Progenitor cell of endocrine pancreas (in vitro differentiated cells): ENCODE data around the gene ATG2B. TPM values are rescaled to one million over a fixed set of nuclear protein-coding genes. Genes with fewer than 3 reads are reported as not detected.

Experiments
- DNase-seq: peaks from one replicate; pipeline ENCODE4 v3.0.0; 2021; ENCODE audit warnings: low spot score; ENCODE audit not compliant: unreplicated experiment
- H3K27ac Mint-ChIP-seq: 2 replicates; pipeline ENCODE4 v1.8.0; 2021; ENCODE audit warnings: mild to moderate bottlenecking, moderate library complexity, mixed read lengths
- H3K27me3 Mint-ChIP-seq: 2 replicates; pipeline ENCODE4 v1.8.0; 2021; ENCODE audit warnings: mixed read lengths
- H3K36me3 Mint-ChIP-seq: 2 replicates; pipeline ENCODE4 v1.8.0; 2022; ENCODE audit warnings: mixed read lengths; ENCODE audit not compliant: insufficient read depth
- H3K4me1 Mint-ChIP-seq: 2 replicates; pipeline ENCODE4 v1.8.0; 2021; ENCODE audit warnings: low read depth, mixed read lengths
- H3K4me3 Mint-ChIP-seq: 2 replicates; pipeline ENCODE4 v1.8.0; 2021; ENCODE audit warnings: low read depth, mild to moderate bottlenecking, moderate library complexity, mixed read lengths
- H3K9me3 Mint-ChIP-seq: 2 replicates; pipeline ENCODE4 v1.8.0; 2021; ENCODE audit warnings: low read depth, mixed read lengths
- CTCF ChIP-seq: fragments of 200-600 bp; sonication (generic); IDR thresholded peaks from one replicate; pipeline ENCODE4 v1.5.0; 2021; ENCODE audit warnings: antibody characterized with exemption, mild to moderate bottlenecking; ENCODE audit not compliant: unreplicated experiment
- total RNA-seq: library from RNA; stranded (reverse); gene quantifications from 2 replicates; pipeline ENCODE4 v1.2.1, GENCODE V29; 2021

The ATG2B gene
- total RNA-seq, 1 donor from 2014 or later, result 24.5 TPM

- H3K27ac Mint-ChIP-seq, result no peak overlapping the region
- no peaks in the 10 kb centered on the region for H3K4me1 Mint-ChIP-seq
- no peaks in the 10 kb centered on the region for H3K36me3 Mint-ChIP-seq
- no peak overlapping the region for H3K4me3 Mint-ChIP-seq
- DNase-seq, result no peak
- H3K27me3 Mint-ChIP-seq, result no peaks in the 10 kb centered on the region
- no peak for TF ChIP-seq CTCF
- H3K9me3 Mint-ChIP-seq, result peaks cover 4% of the 10 kb centered on the region
These were observed 124.4 kb downstream of the ATG2B start for GRCh38 chr14:96238676-96239265.

GRCh38 chr14:96237641-96238040 is 125.5 kb downstream of the ATG2B start:
- H3K27ac Mint-ChIP-seq, result no peak overlapping the region
- H3K36me3 Mint-ChIP-seq, result no peaks in the 10 kb centered on the region
- no peak for TF ChIP-seq CTCF
- DNase-seq, result no peak
- H3K27me3 Mint-ChIP-seq, result no peaks in the 10 kb centered on the region
- H3K4me3 Mint-ChIP-seq, result no peak overlapping the region
- H3K4me1 Mint-ChIP-seq, result no peaks in the 10 kb centered on the region
- H3K9me3 Mint-ChIP-seq, result peaks cover 2% of the 10 kb centered on the region

GRCh38 chr14:96235426-96235825 is 127.7 kb downstream of the ATG2B start:
- Mint-ChIP-seq H3K9me3 (no peaks in the 10 kb centered on the region), H3K36me3 (no peaks in the 10 kb centered on the region), H3K4me1 (no peaks in the 10 kb centered on the region), H3K4me3 (no peak overlapping the region), H3K27me3 (no peaks in the 10 kb centered on the region), H3K27ac (no peak overlapping the region)
- DNase-seq, result no peak
- no peak for TF ChIP-seq CTCF

- Mint-ChIP-seq H3K4me3 (no peak overlapping the region), H3K36me3 (no peaks in the 10 kb centered on the region), H3K27ac (no peak overlapping the region), H3K4me1 (no peaks in the 10 kb centered on the region), H3K9me3 (no peaks in the 10 kb centered on the region), H3K27me3 (no peaks in the 10 kb centered on the region)
- no peak for DNase-seq
- TF ChIP-seq CTCF, result no peak
These were observed 129.5 kb downstream of the ATG2B start for GRCh38 chr14:96233661-96234060.

- Mint-ChIP-seq H3K27ac (no peak overlapping the region), H3K4me1 (no peaks in the 10 kb centered on the region), H3K9me3 (peaks cover 5% of the 10 kb centered on the region), H3K4me3 (no peak overlapping the region), H3K36me3 (no peaks in the 10 kb centered on the region), H3K27me3 (no peaks in the 10 kb centered on the region)
- no peak for DNase-seq
- TF ChIP-seq CTCF, result no peak
These were observed 130.6 kb downstream of the ATG2B start for GRCh38 chr14:96232506-96232905.
